GM18870 (cell line): ENCODE measurements around the gene SP1.
"Not testable (repeated sequence)": the region's sequence is repeated elsewhere in the genome, so short reads cannot be mapped to it uniquely, and the experiment has no call there.

Experiments used
- ATAC-seq: cut with Tn5 transposase; IDR thresholded peaks from one replicate; pipeline ENCODE4 v1.9.1; 2021; ENCODE audit warnings: moderate library complexity; ENCODE audit not compliant: unreplicated experiment

SP1 gene

GRCh38 chr12:53358836-53359419, 21.0 kb upstream of the SP1 start:
- no peak for ATAC-seq

- not testable (repeated sequence) for ATAC-seq
Observed at GRCh38 chr12:53361638-53362037, 18.3 kb upstream of the SP1 start.

GRCh38 chr12:53365245-53365904, 14.6 kb upstream of the SP1 start:
- no peak for ATAC-seq

- ATAC-seq: not testable (repeated sequence)
Observed at GRCh38 chr12:53373554-53374133, 6.3 kb upstream of the SP1 start.

- ATAC-seq: not testable (repeated sequence)
Observed at GRCh38 chr12:53374277-53374676, 5.7 kb upstream of the SP1 start.

- ATAC-seq: no peak
Observed at GRCh38 chr12:53376747-53377146, 3.2 kb upstream of the SP1 start.

GRCh38 chr12:53378222-53378621, 1.8 kb upstream of the SP1 start:
- ATAC-seq: no peak

- peak; percentile 0 for ATAC-seq
Observed at GRCh38 chr12:53378724-53379388, 1.1 kb upstream of the SP1 start.

- peak; percentile 85 for ATAC-seq
Observed at GRCh38 chr12:53379389-53380103, 430 bp upstream of the SP1 start.

- ATAC-seq: no peak
Observed at GRCh38 chr12:53380794-53381730, 1.1 kb downstream of the SP1 start.

- no peak for ATAC-seq
Observed at GRCh38 chr12:53381731-53382630, 2.0 kb downstream of the SP1 start.

- no peak for ATAC-seq
Observed at GRCh38 chr12:53383258-53383657, 3.3 kb downstream of the SP1 start.

GRCh38 chr12:53386381-53386780, 6.4 kb downstream of the SP1 start:
- ATAC-seq: not testable (repeated sequence)

- ATAC-seq: no peak
Observed at GRCh38 chr12:53388932-53389331, 9.0 kb downstream of the SP1 start.

- no peak for ATAC-seq
Observed at GRCh38 chr12:53389702-53390101, 9.7 kb downstream of the SP1 start.

- ATAC-seq: no peak
Observed at GRCh38 chr12:53391724-53392123, 11.7 kb downstream of the SP1 start.

- ATAC-seq: no peak
Observed at GRCh38 chr12:53399896-53400295, 19.9 kb downstream of the SP1 start.

- not testable (repeated sequence) for ATAC-seq
Observed at GRCh38 chr12:53402351-53402750, 22.4 kb downstream of the SP1 start.

GRCh38 chr12:53402871-53403270, 22.9 kb downstream of the SP1 start:
- ATAC-seq: no peak
